KOPT-K1 (cell line): ENCODE data around the gene CRTC3.
A peak's percentile ranks its signal among the peaks of the same experiment; 100 is the strongest.

Experiments used
- H3K27ac ChIP-seq: fragments of 200-600 bp; sonication (generic); 2 replicates; pipeline ENCODE4 v1.5.1; 2016; ENCODE audit warnings: antibody characterized with exemption, mild to moderate bottlenecking, low read depth, low read length; ENCODE audit not compliant: poor library complexity, severe bottlenecking
- H3K36me3 ChIP-seq: fragments of 200-600 bp; sonication (generic); 2 replicates; pipeline ENCODE4 v1.5.1; 2017; ENCODE audit warnings: antibody characterized with exemption, mild to moderate bottlenecking, low read length, moderate library complexity; ENCODE audit not compliant: insufficient read depth
- H3K9me3 ChIP-seq: fragments of 200-600 bp; sonication (generic); 2 replicates; pipeline ENCODE4 v1.5.1; 2017; ENCODE audit warnings: antibody characterized with exemption, low read length, mild to moderate bottlenecking; ENCODE audit not compliant: insufficient read depth, poor library complexity, severe bottlenecking

CRTC3 gene, protein sequence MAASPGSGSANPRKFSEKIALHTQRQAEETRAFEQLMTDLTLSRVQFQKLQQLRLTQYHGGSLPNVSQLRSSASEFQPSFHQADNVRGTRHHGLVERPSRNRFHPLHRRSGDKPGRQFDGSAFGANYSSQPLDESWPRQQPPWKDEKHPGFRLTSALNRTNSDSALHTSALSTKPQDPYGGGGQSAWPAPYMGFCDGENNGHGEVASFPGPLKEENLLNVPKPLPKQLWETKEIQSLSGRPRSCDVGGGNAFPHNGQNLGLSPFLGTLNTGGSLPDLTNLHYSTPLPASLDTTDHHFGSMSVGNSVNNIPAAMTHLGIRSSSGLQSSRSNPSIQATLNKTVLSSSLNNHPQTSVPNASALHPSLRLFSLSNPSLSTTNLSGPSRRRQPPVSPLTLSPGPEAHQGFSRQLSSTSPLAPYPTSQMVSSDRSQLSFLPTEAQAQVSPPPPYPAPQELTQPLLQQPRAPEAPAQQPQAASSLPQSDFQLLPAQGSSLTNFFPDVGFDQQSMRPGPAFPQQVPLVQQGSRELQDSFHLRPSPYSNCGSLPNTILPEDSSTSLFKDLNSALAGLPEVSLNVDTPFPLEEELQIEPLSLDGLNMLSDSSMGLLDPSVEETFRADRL

DNA sequence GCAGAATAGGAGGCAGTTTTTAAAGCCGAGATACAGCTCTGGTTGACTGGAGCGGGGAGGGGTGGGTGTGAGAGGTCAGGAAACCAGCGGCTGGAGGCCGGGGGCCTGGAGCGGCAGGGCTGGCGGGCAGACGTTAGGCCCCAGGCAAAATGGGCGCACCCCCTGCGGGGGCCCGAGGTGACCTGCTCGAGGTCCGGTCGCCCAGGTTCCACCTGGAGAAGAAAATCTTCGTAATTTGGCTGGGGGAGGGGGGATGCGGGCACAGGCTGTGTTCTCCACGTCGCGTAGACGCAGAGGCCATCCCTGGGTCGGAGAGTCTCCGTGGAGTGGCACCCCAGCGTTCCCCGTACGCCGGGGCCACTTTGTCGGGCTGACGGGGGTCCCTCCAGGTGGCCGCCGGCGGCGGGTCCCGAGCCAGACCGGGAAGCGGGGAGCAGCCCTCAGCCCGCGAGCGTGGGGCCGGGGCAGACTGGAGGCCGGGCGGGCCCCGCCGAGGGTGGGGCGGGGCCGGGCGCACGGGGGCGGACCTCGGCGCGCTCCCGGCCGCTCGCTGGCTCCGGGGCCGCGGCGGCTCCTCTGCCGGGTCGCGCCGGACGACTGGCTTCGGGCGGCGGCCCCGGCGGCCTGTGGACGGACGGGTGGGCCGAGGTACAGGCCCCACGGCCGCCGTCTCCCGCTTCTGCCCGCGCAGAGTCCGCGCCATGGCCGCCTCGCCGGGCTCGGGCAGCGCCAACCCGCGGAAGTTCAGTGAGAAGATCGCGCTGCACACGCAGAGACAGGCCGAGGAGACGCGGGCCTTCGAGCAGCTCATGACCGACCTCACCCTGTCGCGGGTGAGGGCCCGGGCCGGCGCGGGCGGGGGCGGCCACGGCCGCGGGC lies at the start of gene CRTC3:
Gene CRTC3, plus strand, starts transcription at position 553 of the 879 bp plus-strand sequence. Its CDS starts 149 bp downstream, at position 702.
- H3K9me3 ChIP-seq = no peaks in the 10 kb centered on the region
- H3K36me3 ChIP-seq = no peaks in the 10 kb centered on the region
- peak within 1 kb of the TSS; percentile 77 for H3K27ac ChIP-seq

DNA sequence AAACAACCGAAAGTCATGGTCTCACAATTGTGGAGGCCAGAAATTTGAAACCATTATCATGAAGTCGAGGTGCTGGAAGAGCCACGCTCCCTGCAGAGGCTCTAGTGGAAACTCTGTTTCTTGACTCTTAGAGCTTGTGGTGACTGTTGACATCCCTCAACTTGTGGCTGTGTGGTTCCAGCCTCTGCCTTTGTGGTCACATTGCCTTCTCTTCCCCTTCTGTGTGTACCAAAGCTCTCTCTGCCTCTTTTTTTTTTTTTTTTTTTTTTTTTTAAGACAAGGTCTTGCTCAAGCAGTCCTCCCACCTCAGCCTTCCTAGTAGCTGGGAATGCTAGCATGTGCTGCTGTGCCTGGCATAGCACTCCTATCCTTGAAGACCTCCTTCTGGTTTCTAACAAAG lies 48.7 kb upstream of the CRTC3 start:
- no peaks in the 10 kb centered on the region for H3K9me3 ChIP-seq
- H3K36me3 ChIP-seq = peaks cover 95% of the 10 kb centered on the region
- H3K27ac ChIP-seq = no peak overlapping the region

DNA sequence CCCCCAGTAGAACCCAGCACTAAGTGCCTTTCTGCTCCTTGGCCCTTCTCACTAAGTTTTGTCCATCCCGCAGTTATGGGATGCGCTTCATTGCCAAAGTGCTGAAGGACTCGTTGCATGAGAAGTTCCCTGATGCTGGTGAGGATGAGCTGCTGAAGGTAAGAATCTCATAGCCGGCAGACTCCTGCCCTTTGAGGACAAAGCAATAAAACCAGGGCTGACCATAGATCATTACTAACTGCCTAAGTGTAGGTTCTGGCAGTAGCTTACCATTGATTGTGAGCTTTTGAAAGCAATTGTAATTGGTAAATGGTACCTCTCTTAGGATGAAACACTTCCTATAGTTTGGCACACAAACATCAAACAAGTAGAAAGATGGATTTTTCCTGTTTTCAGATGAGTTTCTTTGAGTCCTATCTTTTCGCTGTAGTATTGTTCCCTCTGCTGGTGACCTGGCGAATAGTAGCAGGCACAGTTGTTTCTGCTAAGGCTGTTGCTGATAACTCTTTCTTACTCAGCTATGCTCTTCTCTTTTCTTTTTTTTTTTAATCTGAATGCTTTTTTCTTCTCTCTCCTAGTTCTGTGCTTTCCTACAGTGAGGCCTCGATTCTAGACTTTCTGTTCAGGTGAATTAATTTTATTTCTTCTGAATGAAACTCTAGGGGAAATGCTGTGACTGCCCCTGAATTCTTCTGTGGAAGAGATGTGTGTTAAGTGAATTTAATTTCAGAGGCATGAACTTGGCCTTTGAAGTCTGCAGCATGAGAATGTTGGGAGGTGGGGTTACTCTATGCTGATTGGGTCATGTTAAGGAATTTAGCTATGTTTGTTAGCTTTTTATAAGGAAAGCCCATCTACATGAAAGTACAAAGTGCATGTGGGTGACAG lies 47.4 kb upstream of the CRTC3 start:
- Histone ChIP-seq H3K27ac (no peak overlapping the region), H3K36me3 (peaks cover 96% of the 10 kb centered on the region), H3K9me3 (no peaks in the 10 kb centered on the region)

DNA sequence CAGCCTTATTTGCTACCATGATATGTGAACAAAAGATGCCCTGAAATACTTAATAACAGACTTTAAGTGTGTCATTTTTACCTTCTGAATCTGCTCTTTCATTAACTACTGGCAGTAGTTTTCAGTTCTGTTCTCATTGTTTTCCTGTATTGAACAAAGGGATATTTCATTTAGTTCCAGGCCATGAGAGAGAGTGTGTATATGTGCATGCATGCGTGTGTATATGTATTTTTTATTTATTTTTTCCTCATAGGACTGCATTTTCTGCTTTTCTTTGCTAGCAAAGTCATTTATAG lies 46.8 kb upstream of the CRTC3 start:
- Histone ChIP-seq H3K27ac (no peak overlapping the region), H3K36me3 (peaks cover 96% of the 10 kb centered on the region), H3K9me3 (no peaks in the 10 kb centered on the region)

DNA sequence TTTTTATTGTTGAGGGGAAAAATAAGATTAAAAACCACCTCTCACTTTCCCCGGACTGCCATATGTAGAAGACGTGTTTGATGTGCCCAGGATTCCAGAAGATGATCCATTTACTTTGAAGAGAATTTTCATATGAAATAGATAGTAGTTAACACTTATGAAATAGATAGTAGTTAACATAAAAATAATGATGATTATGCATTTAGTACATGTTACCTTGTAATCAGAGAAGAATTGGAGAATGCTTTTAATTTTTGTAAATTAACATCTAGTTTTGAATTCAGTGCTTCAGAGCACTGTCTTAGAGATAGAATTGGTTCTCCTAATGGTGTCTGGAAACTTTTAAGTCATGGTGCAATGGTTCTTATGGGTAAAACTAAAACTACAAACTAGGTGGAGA lies 46.1 kb upstream of the CRTC3 start:
- no peak overlapping the region for H3K27ac ChIP-seq
- no peaks in the 10 kb centered on the region for H3K9me3 ChIP-seq
- H3K36me3 ChIP-seq = peaks cover 94% of the 10 kb centered on the region

DNA sequence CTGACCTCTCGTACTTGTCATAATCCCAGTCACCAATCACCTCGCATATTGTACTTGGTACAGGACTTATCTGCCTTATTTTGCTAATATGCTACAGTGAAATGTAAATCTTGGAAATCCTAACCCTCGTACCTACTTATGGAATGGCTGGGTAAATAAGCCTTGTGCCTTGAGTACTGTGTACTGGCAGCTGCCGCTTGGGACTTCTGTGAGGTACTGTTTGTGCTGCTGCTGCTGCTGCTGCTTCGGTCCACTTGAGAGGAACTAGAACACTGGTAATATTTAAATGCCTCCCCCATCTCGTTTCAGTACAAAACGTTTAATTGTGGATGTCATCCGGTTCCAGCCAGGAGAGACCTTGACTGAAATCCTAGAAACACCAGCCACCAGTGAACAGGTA lies 42.5 kb upstream of the CRTC3 start:
- no peak overlapping the region for H3K27ac ChIP-seq
- peaks cover 98% of the 10 kb centered on the region for H3K36me3 ChIP-seq
- H3K9me3 ChIP-seq = no peaks in the 10 kb centered on the region

DNA sequence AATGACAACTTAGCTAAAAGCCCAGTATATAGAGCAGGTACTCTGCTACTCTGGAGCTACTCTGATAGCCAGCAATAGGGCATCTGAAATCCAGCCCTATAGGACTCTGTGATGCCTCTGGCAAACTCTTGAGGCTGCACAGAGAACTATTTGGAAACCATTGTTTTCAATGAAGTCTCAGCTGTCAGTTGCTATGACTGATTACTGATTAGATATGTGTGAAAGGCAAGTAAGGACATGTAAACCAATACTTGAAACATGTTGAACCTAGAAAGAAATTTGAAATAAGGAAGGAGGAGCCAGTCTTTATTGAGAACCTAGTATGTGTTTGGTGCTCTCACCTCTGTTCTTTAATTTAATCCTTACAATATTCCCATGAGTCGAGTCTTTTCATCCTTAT lies 40.2 kb upstream of the CRTC3 start:
- H3K36me3 ChIP-seq = peaks cover 98% of the 10 kb centered on the region
- H3K9me3 ChIP-seq = peaks cover 9% of the 10 kb centered on the region
- H3K27ac ChIP-seq = no peak overlapping the region

DNA sequence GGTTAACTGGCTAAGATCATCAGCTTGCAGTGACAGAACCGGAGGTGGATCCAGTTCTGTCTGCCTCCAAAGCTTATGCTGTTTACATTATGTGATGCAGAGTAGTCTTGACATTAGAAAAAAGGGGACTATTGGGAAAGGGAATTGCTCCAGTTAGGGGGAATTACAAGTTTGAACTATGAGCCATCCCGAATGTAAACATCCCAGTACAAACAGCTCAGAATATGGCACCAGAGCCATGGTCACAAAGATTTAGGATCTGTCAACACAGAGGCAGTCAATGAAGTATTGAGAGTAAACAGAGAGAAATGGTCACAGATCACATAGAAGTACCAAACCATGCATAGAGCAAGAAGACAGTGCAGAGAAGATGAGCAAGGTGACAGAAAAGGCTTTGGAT lies 39.8 kb upstream of the CRTC3 start:
- Histone ChIP-seq H3K36me3 (peaks cover 98% of the 10 kb centered on the region), H3K9me3 (peaks cover 10% of the 10 kb centered on the region), H3K27ac (no peak overlapping the region)

DNA sequence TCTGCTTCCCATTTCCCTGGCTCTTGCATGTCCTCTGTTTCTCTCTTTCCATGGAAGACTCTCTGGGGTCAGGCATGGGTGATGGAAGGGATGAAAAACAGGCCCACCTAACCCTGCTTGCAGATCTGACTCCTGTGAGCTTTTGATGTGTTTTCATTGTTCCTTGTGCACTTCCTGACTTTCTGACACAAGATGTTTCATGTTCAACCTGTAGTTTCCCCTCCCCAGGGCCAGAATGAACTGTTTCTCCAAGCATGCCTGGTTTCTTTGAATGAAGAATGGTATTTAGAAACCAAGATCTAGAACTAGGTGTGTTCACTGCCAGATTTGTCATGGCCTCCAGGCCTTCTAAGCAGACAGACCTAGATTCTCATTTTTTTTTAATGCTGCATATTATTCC lies 36.1 kb upstream of the CRTC3 start:
- Histone ChIP-seq H3K9me3 (peaks cover 10% of the 10 kb centered on the region), H3K27ac (no peak overlapping the region), H3K36me3 (peaks cover 98% of the 10 kb centered on the region)

DNA sequence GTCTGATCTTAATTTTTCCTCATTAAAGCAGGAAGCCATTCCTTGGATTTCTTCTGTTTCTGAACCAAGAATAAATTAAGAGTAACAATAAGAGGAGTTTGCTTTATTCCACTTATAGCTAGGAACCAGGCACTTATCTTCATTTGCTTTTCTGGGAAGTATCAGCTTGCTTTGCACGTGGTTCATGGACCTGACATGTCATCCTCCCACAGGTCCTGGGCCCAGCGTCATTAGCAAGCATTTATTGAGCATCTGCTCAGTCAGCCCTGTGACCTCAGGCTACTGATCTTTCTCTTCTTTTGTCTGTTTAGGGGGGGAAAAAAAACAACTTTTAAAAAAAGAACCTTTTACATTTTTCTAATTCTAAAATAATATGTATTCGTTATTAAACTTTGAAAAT lies 34.7 kb upstream of the CRTC3 start:
- H3K9me3 ChIP-seq = peaks cover 10% of the 10 kb centered on the region
- H3K27ac ChIP-seq = no peak overlapping the region
- H3K36me3 ChIP-seq = peaks cover 98% of the 10 kb centered on the region

DNA sequence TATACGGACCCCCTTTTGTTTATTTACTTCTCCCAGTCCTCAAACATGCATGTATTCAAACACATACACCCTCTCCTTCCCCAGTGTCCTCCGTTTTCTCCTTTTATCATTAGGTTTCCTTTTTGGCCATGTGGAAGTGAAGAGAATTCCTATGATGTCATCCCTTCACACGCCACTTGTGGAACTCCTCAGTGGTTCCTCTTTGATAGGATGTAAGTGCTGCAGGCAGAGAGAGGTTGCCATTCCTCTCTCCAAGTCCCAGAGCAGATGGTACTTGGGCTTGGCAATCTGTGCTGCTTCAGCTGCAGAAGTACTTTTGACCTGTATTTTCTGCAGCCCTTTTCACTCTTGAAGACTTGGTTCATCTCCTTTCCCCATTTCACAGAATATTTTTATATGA lies 32.9 kb upstream of the CRTC3 start:
- peaks cover 98% of the 10 kb centered on the region for H3K36me3 ChIP-seq
- peaks cover 10% of the 10 kb centered on the region for H3K9me3 ChIP-seq

DNA sequence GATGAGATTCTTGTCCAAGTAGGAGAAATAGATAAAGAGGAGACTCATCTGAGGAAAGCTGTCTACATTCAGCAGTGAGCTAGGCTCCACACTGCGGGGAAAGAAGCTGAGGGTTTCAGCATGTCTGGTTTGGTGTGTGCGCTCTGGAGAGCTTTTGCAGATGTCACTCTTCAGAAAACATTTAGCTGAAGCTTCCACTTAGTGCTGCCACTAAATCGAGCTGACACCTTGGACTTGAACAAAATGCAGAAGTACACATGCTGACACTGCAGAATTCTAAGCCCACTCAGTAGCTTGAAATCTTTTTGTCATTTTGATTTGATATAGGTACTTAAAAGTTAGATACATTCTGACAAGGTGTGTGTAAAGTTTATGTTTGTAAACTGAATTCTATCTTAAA lies 32.3 kb upstream of the CRTC3 start:
- Histone ChIP-seq H3K9me3 (peaks cover 10% of the 10 kb centered on the region), H3K36me3 (peaks cover 98% of the 10 kb centered on the region), H3K27ac (no peak overlapping the region)

More for the DNA sequence above, 32.9 kb upstream of the CRTC3 start:
- no peak overlapping the region for H3K27ac ChIP-seq

DNA sequence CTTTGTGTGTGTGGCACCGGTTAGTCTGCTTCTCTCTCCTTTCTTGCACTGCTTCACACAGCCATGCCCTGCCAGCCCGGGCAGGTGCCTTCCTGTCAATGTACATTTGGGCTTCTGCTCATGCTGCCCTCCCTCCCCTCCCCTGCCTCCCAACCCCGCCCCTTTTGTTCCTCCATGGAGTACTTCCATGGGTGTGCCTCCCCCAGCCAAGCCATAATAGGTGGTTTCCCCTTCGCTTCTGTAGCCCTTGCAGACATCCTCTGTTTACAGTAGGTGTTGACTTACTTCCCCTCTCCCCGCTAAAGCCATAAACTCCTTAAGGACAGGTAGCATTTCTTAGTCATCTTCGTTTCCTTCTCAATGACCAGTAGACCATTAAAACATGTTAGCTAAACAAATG lies 31.8 kb upstream of the CRTC3 start:
- Histone ChIP-seq H3K27ac (no peak overlapping the region), H3K36me3 (peaks cover 93% of the 10 kb centered on the region), H3K9me3 (peaks cover 10% of the 10 kb centered on the region)

DNA sequence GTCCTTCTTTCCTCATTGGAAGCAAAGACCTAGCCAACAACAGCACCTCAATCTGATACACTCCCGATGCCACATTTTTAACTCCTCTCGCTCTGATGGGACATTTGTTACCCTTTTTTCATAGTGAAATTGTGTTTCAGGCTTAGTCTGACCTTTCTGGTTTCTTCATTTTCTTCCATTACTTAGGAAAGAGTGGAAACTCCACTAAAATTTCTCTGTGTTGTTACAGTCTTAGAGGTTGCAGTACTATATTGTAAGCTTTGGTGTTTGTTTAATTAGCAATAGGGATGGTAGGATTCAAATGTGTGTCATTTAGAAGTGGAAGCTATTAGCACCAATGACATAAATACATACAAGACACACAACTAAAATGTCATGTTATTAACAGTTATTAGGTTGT lies 29.6 kb upstream of the CRTC3 start:
- Histone ChIP-seq H3K36me3 (peaks cover 70% of the 10 kb centered on the region), H3K9me3 (no peaks in the 10 kb centered on the region), H3K27ac (no peak overlapping the region)
